HG02938 (cell line): ENCODE data around the gene STK25.

Source experiments
- ATAC-seq: cut with Tn5 transposase; IDR thresholded peaks from one replicate; pipeline ENCODE4 v1.9.1; 2021; ENCODE audit warnings: mild to moderate bottlenecking, moderate library complexity; ENCODE audit not compliant: unreplicated experiment

The STK25 gene

GRCh38 chr2:241495172-241496002 lies 13.0 kb downstream of the STK25 start:
- ATAC-seq, result no peak

GRCh38 chr2:241494311-241494908 lies 14.0 kb downstream of the STK25 start:
- no peak for ATAC-seq

DNA sequence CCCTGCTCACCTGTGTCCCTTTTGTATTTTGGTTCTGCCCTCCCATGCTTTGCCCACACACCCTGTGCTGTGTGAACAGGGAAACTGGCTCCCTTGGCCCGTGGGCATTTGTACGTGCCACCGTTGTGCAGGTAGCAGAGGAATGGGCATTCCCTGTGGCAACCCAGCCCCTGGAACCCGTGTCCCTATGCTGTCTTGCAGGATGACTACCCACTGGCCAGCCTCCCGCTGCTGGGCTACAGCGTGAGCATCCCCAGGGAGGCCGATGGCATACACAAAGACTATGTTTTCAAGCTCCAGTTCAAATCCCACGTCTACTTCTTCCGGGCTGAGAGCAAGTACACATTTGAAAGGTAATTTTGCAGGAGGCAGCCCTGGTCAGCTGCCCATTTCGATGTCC lies 15.3 kb downstream of the STK25 start:
- ATAC-seq, result no peak

DNA sequence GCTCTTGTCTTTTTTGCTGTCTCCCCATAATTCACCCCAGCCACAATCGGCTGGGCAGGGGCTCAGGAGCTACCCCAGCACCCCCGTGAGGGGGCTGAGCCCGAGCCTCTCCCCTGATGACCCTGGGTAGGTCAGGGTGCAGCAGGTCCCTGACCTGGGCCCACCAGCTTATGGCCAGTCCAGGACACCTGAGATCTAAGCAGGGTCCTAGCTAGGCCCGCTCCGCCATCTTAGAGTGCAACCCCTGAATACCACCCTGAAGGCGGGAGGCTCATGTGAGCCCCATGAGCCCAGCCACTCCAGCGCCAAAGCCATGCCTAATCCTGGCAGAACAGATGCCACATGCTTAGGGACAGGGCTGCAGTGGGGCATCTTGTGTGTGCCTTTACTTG lies 16.2 kb downstream of the STK25 start:
- ATAC-seq, result no peak

DNA sequence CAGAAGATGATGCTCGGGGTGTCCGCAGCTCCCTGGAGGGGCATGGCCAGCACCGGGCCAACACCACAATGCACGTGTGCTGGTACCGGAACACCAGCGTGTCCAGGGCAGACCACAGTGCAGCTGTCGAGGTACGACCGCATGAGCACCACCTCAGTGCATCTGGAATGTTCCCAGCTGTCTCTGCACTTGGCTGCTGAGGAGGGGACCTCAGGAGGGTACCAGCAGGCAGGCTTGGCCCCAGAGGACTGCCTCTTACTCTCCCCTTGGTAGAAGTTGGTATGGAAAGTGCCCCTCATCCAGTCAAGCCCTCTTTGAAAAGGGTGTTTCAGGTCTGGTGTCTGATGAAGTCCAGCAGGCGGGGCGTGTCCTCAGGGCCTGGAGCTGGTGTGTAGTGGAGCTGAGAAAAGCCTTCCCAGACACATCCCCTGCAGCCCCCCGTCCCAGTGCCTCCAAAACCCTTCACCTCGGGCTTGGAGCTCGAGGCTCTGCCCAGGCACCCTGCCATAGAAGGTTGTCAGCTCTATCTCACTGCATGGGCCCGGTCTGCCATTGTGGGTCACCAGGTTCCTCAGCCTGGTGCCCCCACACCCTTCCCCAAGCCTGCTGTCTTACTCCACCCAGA lies 16.7 kb downstream of the STK25 start:
- ATAC-seq, result no peak

- ATAC-seq, result no peak
Observed at GRCh38 chr2:241490825-241491506, 17.4 kb downstream of the STK25 start.

DNA sequence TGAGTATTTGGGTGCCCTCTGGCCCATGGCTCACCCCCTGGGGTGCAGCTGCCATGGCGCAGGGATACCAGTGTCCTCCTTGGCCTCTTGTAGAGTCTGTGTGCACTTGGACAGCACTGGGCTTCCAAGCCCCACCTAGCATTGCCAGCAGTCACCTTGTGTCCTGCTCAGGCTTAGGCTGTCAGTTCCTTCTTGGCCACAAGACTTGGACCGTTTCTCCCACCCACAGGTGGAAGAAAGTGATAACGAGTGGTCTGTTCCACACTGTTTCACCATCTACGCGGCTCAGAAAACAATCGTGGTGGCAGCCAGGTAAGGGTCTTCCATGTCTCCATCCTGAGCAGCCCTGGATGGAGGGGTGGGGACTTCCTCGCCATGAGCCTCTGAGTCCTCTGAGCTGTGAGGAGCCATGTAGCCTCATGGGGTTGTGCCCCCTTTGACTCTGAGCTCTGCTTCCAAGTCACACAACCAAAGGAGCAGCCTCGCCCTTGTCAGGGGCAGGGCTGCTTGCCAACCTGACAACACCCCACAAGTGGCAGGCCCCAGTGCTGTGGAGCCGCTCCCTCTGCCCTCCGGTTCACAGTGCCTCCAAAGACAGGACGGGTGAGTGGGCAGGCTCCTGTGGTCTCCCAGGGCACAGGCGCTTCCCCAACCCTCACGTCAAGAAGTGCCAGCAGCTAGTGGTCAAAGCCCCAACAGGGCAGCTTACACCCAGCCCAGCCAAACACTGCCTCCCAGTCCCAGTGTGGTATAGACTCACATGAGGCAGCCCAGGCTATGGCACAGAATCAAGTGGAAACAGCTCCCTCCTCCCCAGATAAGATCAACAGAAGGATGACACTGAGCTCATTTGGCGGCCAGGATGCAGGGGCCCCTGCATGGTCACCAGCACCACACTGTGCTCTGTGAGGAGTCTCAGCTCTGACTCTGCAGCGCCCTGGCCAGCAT lies 18.4 kb downstream of the STK25 start:
- ATAC-seq, result no peak

- ATAC-seq, result no peak
Observed at GRCh38 chr2:241489088-241489487, 19.3 kb downstream of the STK25 start.

DNA sequence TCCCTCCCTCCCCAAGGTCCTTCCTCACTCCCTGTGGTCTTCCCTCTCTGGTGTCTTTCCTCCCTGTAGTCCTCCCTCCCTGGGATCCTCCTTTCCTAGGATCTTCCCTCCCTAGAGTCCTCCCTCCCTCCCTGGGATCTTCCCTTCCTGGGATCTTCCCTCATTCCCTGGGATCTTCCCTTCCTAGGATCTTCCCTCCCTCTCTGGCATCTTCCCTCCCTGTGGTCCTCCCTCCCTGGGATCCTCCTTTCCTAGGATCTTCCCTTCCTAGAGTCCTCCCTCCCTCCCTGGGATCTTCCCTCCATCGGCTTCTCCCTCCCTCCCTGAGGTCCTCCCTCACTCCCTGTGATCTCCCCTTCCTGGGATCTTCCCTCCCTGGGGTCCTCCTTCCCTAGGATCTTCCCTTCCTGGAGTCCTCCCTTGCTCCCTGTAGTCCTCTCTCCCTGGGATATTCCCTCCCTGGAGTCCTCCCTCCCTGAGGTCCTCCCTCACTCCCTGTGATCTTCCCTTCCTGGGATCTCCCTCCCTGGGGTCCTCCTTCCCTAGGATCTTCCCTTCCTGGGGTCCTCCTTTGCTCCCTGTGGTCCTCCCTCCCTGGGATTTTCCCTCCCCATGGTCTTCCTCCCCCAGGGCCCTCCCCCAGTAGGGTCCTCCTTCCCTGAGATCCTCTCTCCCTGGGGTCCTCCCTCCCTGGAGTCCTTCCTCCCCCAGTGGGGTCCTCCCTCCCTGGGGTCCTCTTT lies 23.0 kb downstream of the STK25 start:
- no peak for ATAC-seq

- no peak for ATAC-seq
Observed at GRCh38 chr2:241483305-241483704, 25.1 kb downstream of the STK25 start.

GRCh38 chr2:241482126-241482955 lies 26.0 kb downstream of the STK25 start:
- ATAC-seq, result no peak

DNA sequence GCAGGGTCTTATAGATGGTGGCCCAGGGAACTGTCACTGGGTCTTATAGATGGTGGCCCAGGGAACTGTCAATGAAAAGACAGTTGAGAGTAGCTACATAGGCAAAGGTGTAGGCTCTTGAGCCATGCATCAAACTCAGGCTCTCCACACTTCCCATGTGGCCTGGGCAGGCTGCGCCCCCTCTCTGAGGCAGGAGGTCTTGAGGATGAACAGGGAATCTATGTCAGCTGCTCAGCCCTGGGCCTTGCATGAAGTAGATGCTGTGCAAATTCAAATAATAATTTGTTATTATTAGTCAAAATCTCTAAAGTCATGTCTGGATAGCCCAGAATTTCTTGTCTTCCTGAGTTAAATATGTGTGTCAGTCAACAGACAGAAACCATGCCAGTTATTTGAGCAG lies 26.7 kb downstream of the STK25 start:
- no peak for ATAC-seq

GRCh38 chr2:241479026-241479898 lies 29.1 kb downstream of the STK25 start:
- ATAC-seq, result no peak

DNA sequence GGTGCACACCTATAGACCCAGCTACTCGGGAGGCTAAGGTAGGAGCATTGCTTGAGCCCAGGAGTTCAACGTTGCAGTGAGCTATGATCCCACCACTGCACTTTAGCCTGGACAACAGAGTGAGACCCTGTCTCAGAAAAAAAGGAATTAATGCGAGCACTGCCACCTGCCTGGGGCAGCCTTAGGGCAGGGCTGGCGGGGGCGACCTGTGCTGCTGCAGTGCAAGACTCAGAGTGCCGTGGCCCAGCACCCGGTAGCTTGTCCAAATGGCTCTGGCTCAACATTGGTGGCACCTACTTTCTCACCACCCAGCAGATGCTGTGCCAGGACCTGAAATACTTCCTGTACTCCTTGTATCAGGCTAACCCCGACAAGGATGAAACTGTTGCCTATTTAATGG lies 30.2 kb downstream of the STK25 start:
- ATAC-seq, result no peak

DNA sequence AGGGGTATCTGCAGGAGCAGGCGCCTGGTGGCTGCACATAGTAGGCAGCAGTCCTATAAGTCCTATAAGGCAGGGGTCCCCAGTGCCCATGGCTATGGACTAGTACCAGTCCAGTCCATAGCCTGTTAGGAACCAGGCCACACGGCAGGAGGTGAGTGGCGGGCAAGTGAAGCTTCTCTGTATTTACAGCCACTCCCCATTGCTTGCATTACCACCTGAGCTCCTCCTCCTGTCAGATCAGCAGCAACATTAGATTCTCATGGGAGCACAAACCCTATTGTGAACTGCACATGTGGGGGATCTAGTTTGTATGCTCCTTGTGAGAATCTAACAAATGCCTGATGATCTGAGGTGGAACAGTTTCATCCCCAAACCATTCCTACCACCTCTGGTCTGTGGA lies 33.1 kb downstream of the STK25 start:
- no peak for ATAC-seq

DNA sequence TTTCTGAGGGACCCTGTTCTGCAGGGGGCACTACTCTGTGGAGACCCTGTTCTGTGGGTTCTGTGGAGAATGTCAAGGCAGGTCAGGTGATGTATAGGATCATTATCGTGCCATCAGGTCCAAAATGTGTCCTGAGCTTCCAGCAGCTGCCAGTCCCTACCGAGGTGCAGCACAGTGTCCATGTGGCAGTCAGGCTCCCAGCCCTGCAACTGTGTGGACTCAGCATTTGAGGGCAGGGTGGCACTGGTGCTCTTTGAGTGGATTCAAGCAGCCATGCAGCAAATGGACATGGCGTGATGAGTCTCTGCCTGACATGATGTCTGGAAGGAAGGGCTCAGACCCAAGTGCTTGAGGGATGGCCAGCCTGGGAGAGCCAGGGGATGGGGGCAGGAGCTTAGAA lies 35.0 kb downstream of the STK25 start:
- no peak for ATAC-seq

DNA sequence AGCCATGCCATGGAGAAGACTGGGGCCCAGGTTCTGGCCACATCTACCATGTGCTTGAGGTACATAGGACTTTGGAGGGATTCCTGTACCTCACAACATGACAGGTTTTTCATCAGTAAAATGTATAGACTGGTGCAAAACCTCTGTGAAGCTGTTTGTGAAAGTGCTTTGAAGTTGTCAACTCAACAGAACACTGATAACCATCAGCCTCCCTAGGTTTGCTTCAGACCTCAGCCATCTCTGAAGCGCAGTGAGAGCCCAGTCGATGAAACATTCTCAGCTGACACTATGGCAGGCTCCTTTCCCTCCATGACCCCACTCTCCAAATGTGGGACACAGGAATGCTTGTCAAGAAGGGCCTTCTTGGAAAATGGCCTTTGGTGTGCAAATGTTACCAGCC lies 38.6 kb downstream of the STK25 start:
- no peak for ATAC-seq

DNA sequence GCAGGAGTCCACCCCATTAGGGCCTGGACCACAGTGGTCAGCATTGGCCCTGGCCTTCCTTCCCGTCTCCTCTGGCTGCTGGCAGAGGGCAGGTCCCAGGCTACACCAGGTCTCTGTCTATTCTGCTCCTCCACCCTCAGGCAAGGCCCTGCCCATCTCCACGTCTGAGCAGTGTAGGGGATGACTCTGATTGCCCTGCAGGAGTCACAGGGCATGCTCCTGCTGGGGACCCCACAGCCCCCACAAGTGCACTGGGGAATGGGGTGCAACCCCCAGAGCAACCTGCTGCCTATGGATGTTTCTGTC lies 40.0 kb downstream of the STK25 start:
- ATAC-seq, result no peak
